H1 (cell line): Measurements from ENCODE around the gene EPSTI1. TPM values are rescaled to one million over a fixed set of nuclear protein-coding genes. Genes with fewer than 3 reads are reported as not detected.
A peak's percentile ranks its signal among the peaks of the same experiment; 100 is the strongest.

ENCODE experiments used
- CTCF ChIA-PET: fragments of 300-600 bp; sonication (Branson Sonifier 250); formaldehyde crosslinking; loops from one replicate; lab custom pipeline; 2021; ENCODE audit not compliant: partially characterized antibody; lab: Charles Lee
- POLR2A ChIA-PET: fragments of 300-600 bp; sonication (Branson Sonifier 250); formaldehyde crosslinking; loops from one replicate; lab custom pipeline; 2021; ENCODE audit warnings: inconsistent platforms; ENCODE audit not compliant: partially characterized antibody; lab: Charles Lee
- DNase-seq, 2 experiments: peaks; one replicate each; pipeline versions ENCODE4 v3.0.0 to v3.0.0-alpha.2; 2010 to 2022; ENCODE audit warnings: low spot score in 2 of 2, low read depth in 1 of 2, mixed read lengths in 1 of 2
- FAIRE-seq: peaks from 2 replicates; lab custom pipeline; 2011; peaks lifted over from hg19 to GRCh38; lab: Jason Lieb, UNC
- H2AFZ ChIP-seq: 2 replicates; pipeline ENCODE4 v1.8.1; 2012; ENCODE audit warnings: low read length, inconsistent platforms
- H2AK5ac ChIP-seq: 2 replicates; pipeline ENCODE4 v1.6.1; 2013; ENCODE audit warnings: low read depth, low read length
- H2BK120ac ChIP-seq: replicated peaks from 2 replicates; pipeline ENCODE3; 2013; ENCODE audit warnings: low read depth, low read length, inconsistent platforms
- H2BK12ac ChIP-seq: 2 replicates; pipeline ENCODE4 v1.6.1; 2013; ENCODE audit warnings: low read depth, low read length
- H2BK15ac ChIP-seq: 2 replicates; pipeline ENCODE4 v1.6.1; 2013; ENCODE audit warnings: low read length
- H2BK20ac ChIP-seq: 2 replicates; pipeline ENCODE4 v1.6.1; 2013; ENCODE audit warnings: low read length
- H2BK5ac ChIP-seq: 2 replicates; pipeline ENCODE4 v1.6.1; 2013; ENCODE audit warnings: low read depth, low read length
- H3K14ac ChIP-seq: 2 replicates; pipeline ENCODE4 v1.6.1; 2013; ENCODE audit warnings: inconsistent platforms; ENCODE audit not compliant: insufficient read length
- H3K18ac ChIP-seq: 2 replicates; pipeline ENCODE4 v1.6.1; 2013; ENCODE audit warnings: low read length; ENCODE audit errors: extremely low read depth
- H3K23ac ChIP-seq: 2 replicates; pipeline ENCODE4 v1.6.1; 2013; ENCODE audit warnings: inconsistent platforms; ENCODE audit not compliant: insufficient read length
- H3K23me2 ChIP-seq: 2 replicates; pipeline ENCODE4 v1.6.1; 2013; ENCODE audit warnings: low read depth, low read length
- H3K27ac ChIP-seq: 2 replicates; pipeline ENCODE4 v1.6.1; 2011; ENCODE audit warnings: low read depth, low read length, inconsistent platforms
- H3K27me3 ChIP-seq, 4 experiments: replicated peaks in 1 of 4; 1 replicate in 1 of 4; 2 replicates in 3 of 4; pipeline versions ENCODE4 v1.6.1 to v1.8.1; 2011 to 2013; ENCODE audit warnings: low read length in 3 of 4, mild to moderate bottlenecking in 3 of 4, inconsistent platforms in 2 of 4, mixed read lengths in 2 of 4, moderate library complexity in 1 of 4; ENCODE audit not compliant: control insufficient read depth in 3 of 4, insufficient read depth in 3 of 4; ENCODE audit errors: extremely low read depth in 1 of 4
- H3K36me3 ChIP-seq, 4 experiments: 2 replicates each; pipeline versions ENCODE4 v1.6.1 to v1.8.1; 2011 to 2013; ENCODE audit warnings: mild to moderate bottlenecking in 4 of 4, low read length in 3 of 4, moderate library complexity in 2 of 4, control low read depth in 1 of 4, inconsistent platforms in 1 of 4; ENCODE audit not compliant: insufficient read depth in 4 of 4, control insufficient read depth in 2 of 4
- H3K4ac ChIP-seq: replicated peaks from 2 replicates; pipeline ENCODE3; 2013; ENCODE audit warnings: low read length, low read depth, mixed read lengths, inconsistent platforms; ENCODE audit not compliant: insufficient read length
- H3K4me1 ChIP-seq, 4 experiments: replicated peaks in 1 of 4; 1 replicate in 1 of 4; 2 replicates in 3 of 4; pipeline versions ENCODE4 v1.6.1 to v1.8.1; 2011 to 2013; ENCODE audit warnings: low read length in 3 of 4, inconsistent platforms in 2 of 4, mixed read lengths in 1 of 4; ENCODE audit not compliant: insufficient read depth in 4 of 4, control insufficient read depth in 3 of 4
- H3K4me2 ChIP-seq, 2 experiments: 2 replicates each; pipeline versions ENCODE4 v1.6.1 to v1.8.1; 2011 to 2013; ENCODE audit warnings: low read depth in 2 of 2, low read length in 2 of 2, control low read depth in 1 of 2, inconsistent platforms in 1 of 2, mild to moderate bottlenecking in 1 of 2; ENCODE audit not compliant: insufficient read depth in 1 of 2
- H3K4me3 ChIP-seq, 4 experiments: fragments of 200-600, 300-600 bp in 1 of 4; sonication (generic), shearing (Covaris generic), sonication (Bioruptor Twin) in 1 of 4; 2 replicates each; pipeline versions ENCODE4 v1.5.1 to v1.8.1; 2011 to 2016; ENCODE audit warnings: low read length in 4 of 4, low read depth in 3 of 4, control low read depth in 2 of 4, inconsistent platforms in 2 of 4, mild to moderate bottlenecking in 2 of 4, mixed read lengths in 1 of 4, moderate library complexity in 1 of 4; ENCODE audit not compliant: insufficient read depth in 2 of 4; ENCODE audit errors: extremely low read depth in 1 of 4
- H3K56ac ChIP-seq: replicated peaks from 2 replicates; pipeline ENCODE3; 2013; ENCODE audit warnings: low read depth, mild to moderate bottlenecking, mixed read lengths, low read length, inconsistent platforms; ENCODE audit not compliant: insufficient read length
- H3K79me1 ChIP-seq: 2 replicates; pipeline ENCODE4 v1.6.1; 2013; ENCODE audit warnings: low read depth, low read length, control low read depth
- H3K79me2 ChIP-seq, 2 experiments: 2 replicates each; pipeline versions ENCODE4 v1.6.1 to v1.8.1; 2012 to 2013; ENCODE audit warnings: low read length in 2 of 2, mild to moderate bottlenecking in 2 of 2, inconsistent platforms in 1 of 2; ENCODE audit not compliant: insufficient read depth in 2 of 2, control insufficient read depth in 1 of 2
- H3K9ac ChIP-seq, 4 experiments: replicated peaks in 1 of 4; 1 replicate in 1 of 4; 2 replicates in 3 of 4; pipeline versions ENCODE4 v1.6.1 to v1.8.1; 2011 to 2013; ENCODE audit warnings: low read depth in 3 of 4, low read length in 3 of 4, control low read depth in 2 of 4, mild to moderate bottlenecking in 2 of 4, moderate library complexity in 2 of 4, inconsistent platforms in 1 of 4; ENCODE audit errors: extremely low read depth in 1 of 4
- H3K9me3 ChIP-seq, 2 experiments: 2 replicates each; pipeline versions ENCODE4 v1.6.1 to v1.8.1; 2012 to 2013; ENCODE audit warnings: mild to moderate bottlenecking in 2 of 2, moderate library complexity in 2 of 2, control low read depth in 1 of 2, inconsistent platforms in 1 of 2, low read depth in 1 of 2, low read length in 1 of 2, mixed read lengths in 1 of 2; ENCODE audit not compliant: insufficient read depth in 2 of 2
- H4K20me1 ChIP-seq, 2 experiments: replicated peaks in 1 of 2; 2 replicates each; pipeline versions ENCODE3 to v1.8.1; 2011 to 2013; ENCODE audit warnings: inconsistent platforms in 2 of 2, low read length in 2 of 2, mild to moderate bottlenecking in 1 of 2; ENCODE audit not compliant: insufficient read depth in 2 of 2, control insufficient read depth in 1 of 2
- H4K5ac ChIP-seq: 2 replicates; pipeline ENCODE4 v1.6.1; 2013; ENCODE audit warnings: low read length, low read depth, mixed read lengths, inconsistent platforms; ENCODE audit not compliant: insufficient read length
- H4K8ac ChIP-seq: 2 replicates; pipeline ENCODE4 v1.8.0; 2013; ENCODE audit warnings: mild to moderate bottlenecking, moderate library complexity, low read length, inconsistent platforms; ENCODE audit not compliant: insufficient read depth; ENCODE audit errors: extremely low read depth
- H4K91ac ChIP-seq: replicated peaks from 2 replicates; pipeline ENCODE3; 2013; ENCODE audit warnings: low read length, mixed read lengths, inconsistent platforms; ENCODE audit not compliant: insufficient read length
- RXRA ChIP-seq: IDR thresholded peaks from 2 replicates; pipeline ENCODE4 v1.6.1; 2011; ENCODE audit warnings: low read depth, mild to moderate bottlenecking, low read length, moderate library complexity; ENCODE audit not compliant: insufficient read depth
- SP4 ChIP-seq: IDR thresholded peaks from 2 replicates; pipeline ENCODE4 v1.6.1; 2012; ENCODE audit warnings: low read length, inconsistent platforms
- TAF7 ChIP-seq: optimal IDR thresholded peaks from 2 replicates; pipeline ENCODE3; 2011; ENCODE audit warnings: low read depth, mild to moderate bottlenecking, inconsistent platforms, low read length, moderate library complexity, borderline replicate concordance
- WGBS, 2 experiments: shearing (Covaris generic) in 1 of 2; methylation state at CpG; one replicate each; pipeline versions ENCODE4 v1.1.6 to v1.1.7; 2013 to 2015; ENCODE audit warnings: low lambda C conversion rate in 2 of 2, mixed read lengths in 2 of 2, inconsistent platforms in 1 of 2, low coverage in 1 of 2, missing lambda C conversion rate in 1 of 2; ENCODE audit not compliant: insufficient replicate concordance in 2 of 2, insufficient coverage in 1 of 2, insufficient read length in 1 of 2; ENCODE audit errors: extremely low coverage in 1 of 2, missing lambda C conversion rate in 1 of 2; 5-methylcytosine and 5-hydroxymethylcytosine counted together
- polyA plus RNA-seq, 7 experiments: library from polyadenylated mRNA; depleted of rRNA in 3 of 7; stranded (reverse) in 5 of 7; unstranded in 2 of 7; fragments of >200 nt in 5 of 7; fragments of 200-250 nt in 2 of 7; gene quantifications; 1 replicate in 5 of 7; 2 replicates in 1 of 7; 4 replicates in 1 of 7; pipeline versions ENCODE4 v1.2.1 to v1.2.3, GENCODE V29; 2011 to 2013; ENCODE audit warnings: missing spikeins in 2 of 7, mixed read lengths in 2 of 7
- total RNA-seq: library from RNA; stranded (reverse); fragmentation: NEBNext Ultra II Directional; extraction: Animal tissue kit (Norgen Biotek cat#: 25700); gene quantifications from 2 replicates; pipeline ENCODE4 v1.2.1, GENCODE V29; 2021
- TF ChIP-seq, protein P1 (sequence below): IDR thresholded peaks from 2 replicates; pipeline ENCODE4 v1.6.1; 2012; ENCODE audit warnings: inconsistent platforms

EPSTI1 gene
- total and polyA plus RNA-seq, 2 of the 8 experiments (the other 6 are each of a cell fraction or from before 2014, with no cell fraction given) = 0.23 to 0.37 TPM

DNA sequence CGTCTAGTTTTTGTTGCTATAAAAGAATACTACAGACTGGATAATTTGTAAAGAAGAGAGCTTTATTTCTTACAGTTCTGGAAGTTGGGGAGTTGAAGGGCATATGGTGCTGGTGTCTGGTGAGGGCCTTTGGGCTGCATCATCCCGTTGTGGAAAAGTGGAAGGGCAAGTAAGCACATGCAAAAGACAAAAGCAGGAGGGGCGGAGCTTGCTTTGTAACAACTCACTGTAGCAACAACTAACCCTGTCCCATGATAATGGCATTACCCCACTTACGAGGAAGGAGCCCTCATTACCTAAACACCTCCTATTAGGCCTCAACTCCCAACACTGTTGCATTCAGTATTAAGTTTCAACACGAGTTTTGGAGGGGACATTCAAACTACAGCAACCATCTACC is 24.2 kb upstream of the EPSTI1 start:
- DNase-seq = no peak

More for the DNA sequence above, 24.2 kb upstream of the EPSTI1 start:
- Histone ChIP-seq H3K9me3 (peaks cover 0 to 4% of the 10 kb centered on the region in 2 experiments; a peak in 2 of 4 replicates), H3K14ac (no peak overlapping the region), H2BK5ac (no peak overlapping the region), H3K79me1 (no peaks in the 10 kb centered on the region), H3K23ac (no peak overlapping the region), H3K4me1 (peaks cover 0 to 3% (median 0%) of the 10 kb centered on the region in 4 experiments; a peak in 1 of 7 replicates), H3K56ac (no peak overlapping the region), H3K36me3 (no peaks in the 10 kb centered on the region), H3K9ac (no peak overlapping the region), H2BK12ac (no peak overlapping the region), H3K18ac (no peak overlapping the region), H2BK15ac (no peak overlapping the region), H2AFZ (no peak overlapping the region), H3K4me3 (no peak overlapping the region), H4K91ac (no peak overlapping the region), H3K4ac (no peak overlapping the region), H3K23me2 (no peaks in the 10 kb centered on the region), H3K27me3 (no peaks in the 10 kb centered on the region), H3K27ac (no peak overlapping the region), H2BK120ac (no peak overlapping the region), H2AK5ac (no peak overlapping the region), H3K79me2 (no peaks in the 10 kb centered on the region)
- CTCF ChIA-PET = interaction anchor here (0.9 to 1.3 kb wide), 2 partner anchors 48 to 68 kb away, joined by 3 to 4 read pairs; no protein-coding TSS in a partner anchor
- 90% methylated on average over 5 of the region's 5 CpGs; no CpG with 5 or more reads in 1 of the 2 experiments for WGBS, 2 experiments
- POLR2A ChIA-PET = no interaction called here
- TF ChIP-seq SP4 = no peak
- TF ChIP-seq, protein P1, sequence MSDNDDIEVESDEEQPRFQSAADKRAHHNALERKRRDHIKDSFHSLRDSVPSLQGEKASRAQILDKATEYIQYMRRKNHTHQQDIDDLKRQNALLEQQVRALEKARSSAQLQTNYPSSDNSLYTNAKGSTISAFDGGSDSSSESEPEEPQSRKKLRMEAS = peak; percentile 40; the same call in 1 of the 2 replicates
- no peak for TF ChIP-seq RXRA
- TF ChIP-seq TAF7 = no peak
- TF ChIP-seq, all 59 proteins: peak for 1
- H2BK20ac ChIP-seq = no peak overlapping the region
- FAIRE-seq = no peak
- H4K20me1 ChIP-seq = no peaks in the 10 kb centered on the region
- H4K5ac ChIP-seq = no peak overlapping the region
- no peak overlapping the region for H3K4me2 ChIP-seq
- H4K8ac ChIP-seq = no peak overlapping the region
